Measurements from ENCODE around the gene SPSB2. TPM values are rescaled to one million over a fixed set of nuclear protein-coding genes. Genes with fewer than 3 reads are reported as not detected.
"Not testable (repeated sequence)": the region's sequence is repeated elsewhere in the genome, so short reads cannot be mapped to it uniquely, and the experiment has no call there.

SPSB2 gene, protein sequence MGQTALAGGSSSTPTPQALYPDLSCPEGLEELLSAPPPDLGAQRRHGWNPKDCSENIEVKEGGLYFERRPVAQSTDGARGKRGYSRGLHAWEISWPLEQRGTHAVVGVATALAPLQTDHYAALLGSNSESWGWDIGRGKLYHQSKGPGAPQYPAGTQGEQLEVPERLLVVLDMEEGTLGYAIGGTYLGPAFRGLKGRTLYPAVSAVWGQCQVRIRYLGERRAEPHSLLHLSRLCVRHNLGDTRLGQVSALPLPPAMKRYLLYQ
- 2.8 TPM for total RNA-seq

DNA sequence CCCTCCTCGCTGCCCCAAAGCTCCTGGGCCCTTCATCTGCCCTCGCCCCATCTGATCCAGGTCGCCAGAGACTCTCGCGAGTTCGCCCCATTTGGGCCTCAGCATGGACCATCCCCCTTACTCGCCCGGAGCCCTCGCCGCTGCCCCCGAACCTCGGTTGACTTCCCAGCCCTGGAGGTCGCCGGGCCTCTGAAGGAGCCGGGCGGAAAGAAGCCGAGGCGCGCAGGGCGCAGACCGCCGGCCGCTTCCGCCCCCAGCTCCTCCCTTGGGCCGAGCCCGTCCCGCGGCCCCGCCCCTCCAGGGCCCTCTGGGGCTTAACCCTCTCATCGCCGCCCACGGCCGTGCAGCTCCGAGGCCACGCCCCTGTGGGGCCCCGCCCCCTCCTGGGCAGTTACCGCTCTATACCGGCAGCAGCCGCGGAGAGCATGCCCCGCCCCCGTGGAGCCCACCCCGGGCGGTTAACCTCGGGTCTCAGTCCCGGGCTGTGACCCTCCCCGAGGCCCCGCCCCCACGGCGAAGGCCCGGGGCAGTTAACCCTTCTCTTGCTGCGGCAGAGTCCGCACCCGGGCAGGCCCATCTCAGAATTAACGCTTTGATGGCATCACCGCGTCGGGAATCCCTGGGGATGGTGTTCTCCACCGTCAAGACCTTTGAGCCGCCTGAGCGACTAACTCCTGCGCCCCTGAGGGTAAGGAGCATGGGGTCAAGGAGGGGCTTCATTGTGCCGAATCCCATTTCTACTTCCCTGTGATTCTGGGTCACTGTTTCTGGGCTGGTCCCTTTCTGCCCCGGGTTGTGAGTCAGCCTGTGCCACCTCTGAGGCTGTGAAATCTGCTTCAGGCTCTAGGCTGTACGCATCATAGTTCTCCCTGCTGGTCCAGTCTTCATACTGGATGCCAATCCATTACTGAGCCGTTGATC lies at the start of gene SPSB2:
TSS of gene SPSB2 (minus strand) at position 210 of the 921 bp plus-strand sequence. CDS start 402 bp downstream, outside the sequence.
- DNase-seq = peak; percentile 94

DNA sequence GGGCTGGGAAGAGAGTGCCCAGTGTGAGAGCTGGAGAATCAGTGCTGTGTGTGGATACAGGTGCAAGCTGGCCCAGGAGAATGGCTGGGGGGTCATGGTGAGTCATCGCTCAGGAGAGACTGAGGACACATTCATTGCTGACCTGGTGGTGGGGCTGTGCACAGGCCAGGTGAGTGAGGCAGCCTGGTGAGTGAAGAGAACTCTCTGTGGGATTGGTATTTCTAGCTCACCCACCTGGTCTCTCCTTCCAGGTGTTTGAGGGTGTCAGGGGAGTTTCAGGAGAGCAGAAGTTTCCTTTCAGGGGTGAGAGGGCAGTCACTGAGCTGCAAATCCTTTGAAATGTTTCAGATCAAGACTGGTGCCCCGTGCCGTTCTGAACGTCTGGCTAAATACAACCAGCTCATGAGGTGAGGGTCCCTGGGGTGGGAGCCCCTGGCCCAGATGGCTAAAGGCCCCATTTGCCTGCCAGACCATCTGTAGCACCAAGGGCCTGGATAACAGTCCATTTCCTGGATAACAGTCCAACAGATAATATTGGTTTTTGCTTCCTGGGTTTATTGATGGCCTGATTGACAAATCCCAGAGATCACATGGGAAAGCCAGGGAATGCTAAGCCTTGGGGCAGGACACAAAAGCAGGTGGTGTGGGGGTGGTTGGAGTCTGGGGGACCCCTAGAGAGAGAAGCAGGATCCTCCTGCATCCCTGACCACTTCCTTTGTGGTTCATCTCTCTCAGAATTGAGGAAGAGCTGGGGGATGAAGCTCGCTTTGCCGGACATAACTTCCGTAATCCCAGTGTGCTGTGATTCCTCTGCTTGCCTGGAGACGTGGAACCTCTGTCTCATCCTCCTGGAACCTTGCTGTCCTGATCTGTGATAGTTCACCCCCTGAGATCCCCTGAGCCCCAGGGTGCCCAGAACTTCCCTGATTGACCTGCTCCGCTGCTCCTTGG lies 49.2 kb upstream of the SPSB2 start:
- no peak for DNase-seq

DNA sequence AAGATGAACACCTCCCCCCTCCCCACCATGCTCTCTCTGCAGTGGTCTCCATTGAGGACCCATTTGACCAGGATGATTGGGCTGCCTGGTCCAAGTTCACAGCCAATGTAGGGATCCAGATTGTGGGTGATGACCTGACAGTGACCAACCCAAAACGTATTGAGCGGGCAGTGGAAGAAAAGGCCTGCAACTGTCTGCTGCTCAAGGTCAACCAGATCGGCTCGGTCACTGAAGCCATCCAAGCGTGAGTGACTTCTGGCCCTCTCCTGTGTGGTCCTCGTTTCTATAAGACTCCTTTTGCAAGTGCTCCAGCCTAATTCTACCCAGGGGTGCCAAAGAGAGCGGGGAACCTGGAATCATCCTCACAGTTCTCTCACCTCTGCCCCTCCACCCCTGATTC lies 48.4 kb upstream of the SPSB2 start:
- no peak for DNase-seq

DNA sequence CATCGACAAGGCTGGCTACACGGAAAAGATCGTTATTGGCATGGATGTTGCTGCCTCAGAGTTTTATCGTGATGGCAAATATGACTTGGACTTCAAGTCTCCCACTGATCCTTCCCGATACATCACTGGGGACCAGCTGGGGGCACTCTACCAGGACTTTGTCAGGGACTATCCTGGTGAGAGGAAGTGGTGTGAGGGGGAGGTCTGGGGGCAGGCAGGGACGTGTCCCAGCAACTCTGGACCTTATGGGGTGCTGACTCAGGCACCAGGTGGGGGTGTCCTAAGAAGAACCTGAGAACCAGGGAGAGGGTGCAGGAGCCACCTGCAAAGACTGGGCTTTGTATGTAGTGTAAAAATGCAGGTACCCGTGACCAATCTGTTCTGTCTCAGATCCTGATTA lies 46.5 kb upstream of the SPSB2 start:
- DNase-seq = no peak

DNA sequence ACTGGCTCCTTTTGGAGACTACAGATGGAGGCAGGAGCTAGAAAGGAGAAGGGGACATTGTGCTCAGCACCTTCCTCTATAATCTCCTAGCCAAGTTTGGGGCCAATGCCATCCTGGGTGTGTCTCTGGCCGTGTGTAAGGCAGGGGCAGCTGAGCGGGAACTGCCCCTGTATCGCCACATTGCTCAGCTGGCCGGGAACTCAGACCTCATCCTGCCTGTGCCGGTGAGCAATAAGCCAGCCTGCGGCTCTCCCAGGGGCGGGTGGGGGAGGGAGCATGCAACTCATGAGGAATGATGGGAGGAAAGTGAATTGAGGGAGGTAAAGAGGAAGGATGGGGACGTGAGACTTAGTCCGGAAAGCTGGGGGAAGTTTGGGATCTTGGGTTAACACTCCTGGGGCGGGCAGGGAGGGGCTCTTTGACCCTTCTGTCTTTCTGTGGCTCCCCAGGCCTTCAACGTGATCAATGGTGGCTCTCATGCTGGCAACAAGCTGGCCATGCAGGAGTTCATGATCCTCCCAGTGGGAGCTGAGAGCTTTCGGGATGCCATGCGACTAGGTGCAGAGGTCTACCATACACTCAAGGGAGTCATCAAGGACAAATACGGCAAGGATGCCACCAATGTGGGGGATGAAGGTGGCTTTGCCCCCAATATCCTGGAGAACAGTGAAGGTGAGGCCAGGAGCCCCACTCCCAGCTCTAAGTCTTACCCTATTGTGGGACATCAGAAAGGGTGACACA lies 44.6 kb upstream of the SPSB2 start:
- DNase-seq = no peak

DNA sequence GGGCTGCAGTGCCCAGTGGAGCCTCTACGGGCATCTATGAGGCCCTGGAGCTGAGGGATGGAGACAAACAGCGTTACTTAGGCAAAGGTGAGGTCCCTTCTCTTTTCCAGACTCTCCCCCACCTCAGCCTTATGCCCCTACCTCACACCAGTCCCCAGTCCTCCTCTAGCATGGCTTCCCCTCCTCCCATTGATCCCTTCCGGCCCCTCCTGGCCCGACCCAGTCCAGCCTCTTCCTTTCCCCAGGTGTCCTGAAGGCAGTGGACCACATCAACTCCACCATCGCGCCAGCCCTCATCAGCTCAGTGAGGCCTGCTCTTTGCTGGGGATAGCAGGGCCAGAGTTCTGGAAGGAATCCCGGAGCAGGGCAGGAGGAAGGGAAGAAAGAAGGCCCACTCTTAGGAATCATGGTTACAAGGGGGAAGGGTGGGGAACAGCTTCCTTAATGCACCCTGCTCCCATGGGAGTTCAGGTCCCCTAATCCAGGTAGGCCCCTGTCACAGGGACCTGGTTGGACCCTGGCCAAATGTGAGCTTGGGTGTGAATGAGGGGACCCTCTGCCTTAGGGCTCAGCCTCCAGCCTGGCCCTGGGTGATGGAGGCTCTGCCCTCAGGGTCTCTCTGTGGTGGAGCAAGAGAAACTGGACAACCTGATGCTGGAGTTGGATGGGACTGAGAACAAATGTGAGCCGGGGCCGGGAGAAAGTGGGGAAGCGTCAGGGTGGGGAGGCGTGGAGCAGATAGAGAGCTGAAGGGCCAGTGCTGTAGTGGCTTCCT lies 43.5 kb upstream of the SPSB2 start:
- DNase-seq = no peak

DNA sequence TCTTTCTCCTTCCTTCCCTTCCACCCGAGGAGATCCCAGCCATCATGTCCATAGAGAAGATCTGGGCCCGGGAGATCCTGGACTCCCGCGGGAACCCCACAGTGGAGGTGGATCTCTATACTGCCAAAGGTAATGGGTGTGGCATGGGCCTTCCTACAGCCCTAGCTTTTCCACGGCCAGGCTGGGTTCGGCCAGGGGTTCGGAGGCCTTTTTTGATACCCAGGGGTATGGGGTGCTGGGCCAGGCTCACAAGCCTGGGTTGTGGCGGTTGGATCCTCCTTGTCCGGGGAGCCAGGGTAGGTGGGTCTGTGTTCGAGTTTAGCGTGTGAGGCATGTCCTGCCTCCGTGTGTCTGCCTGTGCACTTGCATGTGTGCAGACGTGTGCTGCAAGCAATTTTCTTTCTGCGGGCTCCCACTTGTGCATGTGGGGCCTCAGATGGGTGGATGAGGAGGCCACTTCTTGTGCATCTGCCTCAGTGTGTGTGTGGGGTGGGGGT lies 42.7 kb upstream of the SPSB2 start:
- DNase-seq = no peak

DNA sequence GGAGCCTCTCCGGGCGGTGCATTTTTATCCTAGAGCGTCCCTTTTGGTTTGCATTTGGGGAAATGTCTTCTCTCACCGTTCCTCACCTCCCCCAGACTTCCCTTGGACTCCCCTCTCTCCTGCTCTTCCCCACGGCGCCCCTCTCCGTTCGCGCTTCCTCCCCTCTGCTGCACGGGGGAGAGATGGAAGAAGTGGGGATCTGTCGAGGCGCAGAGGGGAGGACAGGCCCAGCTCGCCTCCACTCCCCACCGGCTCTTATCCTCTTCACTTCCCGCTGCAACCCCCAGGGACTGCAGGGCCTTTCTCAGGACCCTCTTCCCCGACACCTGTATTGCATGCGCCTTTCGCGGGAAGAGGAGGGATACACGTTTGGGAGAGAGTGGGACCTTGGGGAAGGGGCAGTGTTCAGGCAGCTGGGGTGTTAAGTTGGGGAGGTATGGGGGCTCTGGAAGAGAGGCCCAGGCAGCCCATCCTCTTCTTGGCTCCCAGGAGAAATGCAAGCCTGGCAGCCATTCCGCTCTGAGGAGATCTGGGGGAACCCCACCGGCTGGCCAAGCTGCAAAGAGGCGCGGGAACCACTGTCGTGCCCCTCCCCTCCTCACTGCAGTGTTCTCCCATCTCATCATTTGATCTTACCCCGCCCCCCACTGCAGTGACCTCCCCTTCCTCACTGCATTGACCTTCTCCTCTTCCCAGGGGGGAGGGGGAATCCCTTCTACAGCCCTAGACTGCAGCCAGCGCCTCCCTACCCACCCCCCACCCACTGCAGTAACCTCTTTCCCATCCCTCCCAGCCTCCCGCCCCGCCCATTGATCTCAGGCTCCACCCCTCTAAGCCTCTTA lies 42.1 kb upstream of the SPSB2 start:
- DNase-seq = no peak

DNA sequence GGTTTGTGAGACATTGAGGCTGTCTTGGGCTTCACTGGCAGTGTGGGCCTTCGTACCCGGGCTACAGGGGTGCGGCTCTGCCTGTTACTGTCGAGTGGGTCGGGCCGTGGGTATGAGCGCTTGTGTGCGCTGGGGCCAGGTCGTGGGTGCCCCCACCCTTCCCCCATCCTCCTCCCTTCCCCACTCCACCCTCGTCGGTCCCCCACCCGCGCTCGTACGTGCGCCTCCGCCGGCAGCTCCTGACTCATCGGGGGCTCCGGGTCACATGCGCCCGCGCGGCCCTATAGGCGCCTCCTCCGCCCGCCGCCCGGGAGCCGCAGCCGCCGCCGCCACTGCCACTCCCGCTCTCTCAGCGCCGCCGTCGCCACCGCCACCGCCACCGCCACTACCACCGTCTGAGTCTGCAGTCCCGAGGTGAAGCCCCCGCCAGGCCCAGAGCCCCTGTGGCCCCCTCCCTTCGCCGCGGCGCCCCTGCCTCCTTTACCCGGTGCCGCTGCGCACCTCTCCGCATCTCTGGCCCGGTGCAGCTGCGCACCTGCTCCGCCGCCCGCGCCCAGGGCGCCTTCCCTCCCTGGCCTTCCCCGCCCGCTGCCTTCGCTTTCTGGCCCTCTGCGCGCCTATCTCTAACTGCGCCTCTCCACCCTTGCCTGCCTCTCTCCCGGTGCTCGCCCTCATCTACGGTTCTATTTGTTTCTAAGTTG lies 41.3 kb upstream of the SPSB2 start, which contains the start of gene ENO2:
TSS of gene ENO2 (plus strand) at position 335 of the 701 bp plus-strand sequence. CDS start 1,253 bp downstream, outside the sequence.
- DNase-seq = peak; percentile 81

DNA sequence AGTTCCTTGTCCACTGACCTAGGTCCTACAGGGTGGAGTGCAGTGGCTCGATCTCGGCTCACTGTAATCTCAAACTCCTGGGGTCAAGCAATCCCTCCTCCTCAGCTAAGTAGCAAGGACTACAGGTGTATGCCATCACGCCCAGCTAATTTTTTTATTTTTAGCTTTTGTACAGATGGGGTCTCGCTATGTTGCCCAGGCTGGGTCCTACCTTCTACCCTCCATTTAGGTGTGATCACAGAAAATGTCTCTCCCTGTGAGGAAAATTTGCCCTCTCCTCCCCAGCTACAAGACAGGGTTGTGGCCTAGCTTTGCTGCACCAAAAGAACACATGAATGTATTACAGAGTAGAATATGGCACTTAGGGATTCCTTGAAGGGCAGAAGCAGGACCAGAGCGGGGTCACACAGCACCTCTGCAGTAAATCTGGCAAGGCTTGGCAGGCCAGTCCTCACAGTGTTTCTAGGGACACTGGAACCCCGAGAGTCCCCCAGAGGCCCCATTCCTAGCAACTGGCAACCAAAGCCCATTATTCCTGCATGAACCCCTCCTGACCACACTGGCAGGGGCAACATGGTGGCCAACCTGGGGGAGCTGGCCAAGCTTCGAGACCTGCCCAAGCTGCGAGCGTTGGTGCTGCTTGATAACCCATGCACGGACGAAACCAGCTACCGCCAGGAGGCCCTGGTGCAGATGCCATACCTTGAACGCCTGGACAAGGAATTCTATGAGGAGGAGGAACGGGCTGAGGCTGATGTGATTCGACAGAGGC lies 39.2 kb upstream of the SPSB2 start:
- DNase-seq = no peak

DNA sequence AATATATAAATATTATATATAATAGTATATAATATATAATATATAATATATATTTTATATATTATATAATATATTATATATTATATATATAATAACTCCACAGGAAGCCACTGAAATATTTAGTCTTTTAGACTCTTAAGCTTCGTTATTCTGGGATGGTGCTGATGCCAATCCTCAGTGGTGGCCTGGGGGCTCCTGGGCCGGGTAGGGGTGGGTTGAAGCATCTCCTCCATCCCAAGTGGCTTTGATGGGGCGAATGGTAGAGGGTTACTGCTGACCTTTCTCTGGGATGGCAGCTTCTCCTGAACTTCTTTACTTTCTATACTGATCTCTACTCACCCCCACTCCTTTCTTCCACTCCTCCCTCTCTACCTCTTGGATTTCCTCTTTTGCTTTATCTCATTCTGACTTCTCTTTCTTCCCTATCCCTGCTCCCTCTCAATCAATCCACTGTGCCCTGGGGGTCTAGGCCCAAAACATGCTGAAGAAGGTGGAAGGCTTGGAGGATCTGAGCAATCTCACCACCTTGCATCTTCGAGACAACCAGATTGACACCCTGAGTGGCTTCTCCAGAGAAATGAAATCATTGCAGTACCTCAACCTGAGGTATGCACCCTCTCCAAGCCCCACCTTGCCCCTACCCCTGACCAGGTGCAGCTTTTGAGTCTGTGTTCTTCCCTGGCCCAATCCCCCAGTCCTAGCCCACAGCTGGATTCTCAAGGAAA lies 36.5 kb upstream of the SPSB2 start:
- no peak for DNase-seq

DNA sequence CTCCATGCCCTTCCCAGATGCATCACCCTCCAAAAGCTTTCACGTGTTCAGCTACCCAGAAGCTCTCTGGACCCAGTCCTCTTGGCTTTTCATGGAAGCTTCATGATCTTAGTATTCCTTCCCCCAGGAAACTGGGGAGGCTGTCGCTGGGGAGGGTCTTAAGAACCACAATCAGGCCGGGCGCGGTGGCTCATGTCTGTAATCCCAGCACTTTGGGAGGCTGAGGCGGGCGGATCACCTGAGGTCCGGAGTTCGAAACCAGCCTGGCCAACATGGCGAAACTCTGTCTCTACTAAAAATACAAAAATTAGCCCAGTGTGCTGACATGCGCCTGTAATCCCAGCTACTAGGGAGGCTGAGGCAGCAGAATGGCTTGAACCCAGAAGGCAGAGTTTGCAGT lies 35.0 kb upstream of the SPSB2 start:
- not testable (repeated sequence) for DNase-seq

DNA sequence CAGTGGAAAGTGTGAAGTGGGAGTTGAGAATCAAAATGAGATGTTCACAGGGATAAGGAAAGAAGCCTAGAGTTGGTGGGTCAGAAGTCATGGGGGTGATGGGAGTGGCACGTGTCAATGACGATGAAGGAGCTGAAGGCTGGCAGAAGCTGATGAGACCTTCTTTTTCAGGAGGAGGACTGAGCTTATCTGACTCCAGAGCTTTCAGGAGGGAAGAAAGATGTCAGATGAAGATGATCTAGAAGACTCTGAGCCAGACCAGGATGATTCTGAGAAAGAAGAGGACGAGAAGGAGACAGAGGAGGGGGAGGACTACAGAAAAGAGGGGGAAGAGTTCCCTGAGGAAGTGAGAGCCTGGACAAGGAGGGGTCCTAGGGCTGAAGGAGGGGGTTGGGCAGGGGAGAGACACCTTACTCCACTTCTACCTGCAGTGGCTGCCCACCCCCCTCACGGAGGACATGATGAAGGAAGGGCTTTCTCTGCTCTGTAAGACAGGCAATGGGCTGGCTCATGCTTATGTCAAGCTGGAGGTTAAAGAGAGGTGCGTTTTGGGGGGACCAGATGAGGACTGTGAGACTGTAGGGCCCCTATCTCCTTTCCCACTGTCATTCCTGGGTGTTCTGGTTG lies 32.4 kb upstream of the SPSB2 start:
- DNase-seq = no peak

DNA sequence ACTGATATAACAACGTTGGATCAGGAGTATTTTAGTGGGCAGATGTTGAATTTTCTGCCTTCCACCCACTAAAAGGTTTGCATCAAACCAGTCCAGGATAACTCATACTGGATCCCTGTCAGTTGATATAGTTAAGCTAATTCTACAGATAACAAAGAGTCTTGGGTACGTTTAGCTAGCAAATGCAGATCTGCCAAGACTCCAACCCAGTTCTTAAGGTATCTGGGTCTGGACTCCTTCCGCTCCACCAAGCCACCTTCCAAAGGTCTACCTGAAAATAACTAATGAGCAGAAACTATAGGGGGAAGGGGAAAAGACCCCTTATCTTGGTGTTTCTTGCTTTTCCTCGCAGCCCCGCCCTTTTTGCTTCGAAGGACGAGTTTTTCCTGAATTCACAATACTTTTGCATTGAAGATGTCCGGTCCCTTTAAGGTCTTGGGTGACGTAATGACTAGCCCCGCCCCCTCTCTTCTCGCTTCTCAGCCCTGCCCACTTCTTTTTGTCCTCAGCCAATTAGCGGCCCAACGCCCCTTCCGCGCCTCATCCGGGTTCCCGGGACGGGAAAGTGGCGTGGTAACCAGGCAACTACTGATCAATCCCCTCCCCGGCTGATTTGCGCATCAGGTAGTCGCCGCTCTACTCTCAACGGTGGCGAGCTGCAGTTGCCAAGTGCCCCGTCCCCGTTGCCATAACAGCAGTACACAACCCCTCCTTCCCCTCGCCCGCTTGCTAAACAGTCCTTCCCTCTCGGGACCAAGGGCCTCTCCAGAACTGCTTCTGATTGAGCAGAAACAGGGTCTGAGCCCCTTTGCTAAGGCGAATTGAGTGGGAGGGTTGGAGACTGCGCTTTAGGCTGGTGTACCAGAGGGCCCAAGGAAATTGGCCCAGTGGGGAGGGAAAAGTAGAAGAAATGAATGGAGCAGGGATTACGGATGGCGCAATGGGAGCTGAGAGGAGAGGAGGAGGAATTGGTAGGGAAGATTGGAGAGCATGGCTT lies 31.5 kb upstream of the SPSB2 start, which contains the start of gene LRRC23:
TSS of gene LRRC23 (plus strand) at position 543 of the 997 bp plus-strand sequence. CDS start 812 bp downstream, outside the sequence.
- peak; percentile 97 for DNase-seq

DNA sequence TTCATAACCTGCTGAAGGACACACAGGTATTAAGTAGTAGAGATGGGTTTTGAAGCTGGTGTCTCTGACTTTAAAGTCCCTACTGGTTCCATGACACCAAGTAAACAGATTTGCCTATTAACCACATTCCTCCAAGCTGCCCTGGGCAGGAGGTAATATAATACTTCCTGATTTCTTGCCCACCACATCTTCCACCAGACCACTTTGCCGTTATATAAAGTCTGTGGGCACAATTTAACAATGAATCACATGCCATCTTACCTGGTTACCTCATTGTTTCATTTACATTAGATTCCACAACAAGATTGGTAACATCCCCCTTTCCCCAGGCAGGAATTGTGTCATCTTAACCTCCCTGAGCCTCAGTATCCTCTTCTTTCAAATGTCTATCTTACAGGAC lies 30.6 kb upstream of the SPSB2 start:
- no peak for DNase-seq

Measured in occipital lobe (tissue), 2 donors.